Activated CD4-positive, alpha-beta memory T cell treated with anti-CD3 and anti-CD28 coated beads for 36 hours (primary cell): Measurements from ENCODE around the gene CAPN10. TPM values are rescaled to one million over a fixed set of nuclear protein-coding genes. Genes with fewer than 3 reads are reported as not detected.

Experiments used
- CTCF ChIA-PET: fragments of 350-600 bp; sonication (Branson Sonifier 250); formaldehyde crosslinking; loops from one replicate; lab custom pipeline; 2021; ENCODE audit warnings: antibody characterized with exemption, inconsistent platforms; lab: Charles Lee
- POLR2A ChIA-PET: fragments of 350-600 bp; sonication (Branson Sonifier 250); formaldehyde crosslinking; loops from one replicate; lab custom pipeline; 2021; ENCODE audit warnings: antibody characterized with exemption; lab: Charles Lee
- DNase-seq: peaks from one replicate; pipeline ENCODE4 v3.0.0-alpha.2; 2020
- H3K27ac Mint-ChIP-seq: one replicate; pipeline ENCODE4 v1.8.0; 2021; ENCODE audit warnings: mixed read lengths
- H3K27me3 Mint-ChIP-seq: one replicate; pipeline ENCODE4 v1.8.0; 2021; ENCODE audit warnings: mixed read lengths
- H3K36me3 Mint-ChIP-seq: one replicate; pipeline ENCODE4 v1.8.0; 2021; ENCODE audit warnings: mixed read lengths
- H3K4me1 Mint-ChIP-seq: one replicate; pipeline ENCODE4 v1.8.0; 2021; ENCODE audit warnings: low read depth, mixed read lengths
- H3K4me3 Mint-ChIP-seq: one replicate; pipeline ENCODE4 v1.8.0; 2021; ENCODE audit warnings: mild to moderate bottlenecking, mixed read lengths
- H3K9me3 Mint-ChIP-seq: one replicate; pipeline ENCODE4 v1.8.0; 2021; ENCODE audit warnings: mixed read lengths
- intact Hi-C: fragments of 100-400 bp; cut with micrococcal nuclease; formaldehyde crosslinking; loops from one replicate; pipeline ENCODE4 v1.15.1; 2023
- total RNA-seq, 2 experiments: library from RNA; stranded (reverse); gene quantifications; one replicate each; pipeline ENCODE4 v1.2.3, GENCODE V29; 2021

Gene CAPN10
- total RNA-seq, 2 experiments from 2014 or later = 32.6 to 33.9 TPM

GRCh38 chr2:240639566-240639965, 53.0 kb downstream of the CAPN10 start:
- CTCF ChIA-PET = no interaction called here
- H3K4me3 Mint-ChIP-seq = no peak overlapping the region
- peaks cover 3% of the 10 kb centered on the region for H3K9me3 Mint-ChIP-seq
- intact Hi-C loops = no loop called here
- no peaks in the 10 kb centered on the region for H3K4me1 Mint-ChIP-seq
- H3K27ac Mint-ChIP-seq = no peak overlapping the region
- H3K27me3 Mint-ChIP-seq = no peaks in the 10 kb centered on the region
- H3K36me3 Mint-ChIP-seq = no peaks in the 10 kb centered on the region
- no peak for DNase-seq
- POLR2A ChIA-PET = no interaction called here

- Mint-ChIP-seq H3K4me1 (peaks cover under 1% of the 10 kb centered on the region), H3K9me3 (no peaks in the 10 kb centered on the region), H3K36me3 (no peaks in the 10 kb centered on the region), H3K27ac (no peak overlapping the region), H3K27me3 (no peaks in the 10 kb centered on the region), H3K4me3 (no peak overlapping the region)
- DNase-seq = no peak
- ChIA-PET CTCF (no interaction called here), POLR2A (no interaction called here)
- intact Hi-C loops = no loop called here
Measured at GRCh38 chr2:240640939-240641338, 54.4 kb downstream of the CAPN10 start.

- intact Hi-C loops = no loop called here
- Mint-ChIP-seq H3K4me1 (peaks cover 2% of the 10 kb centered on the region), H3K27me3 (no peaks in the 10 kb centered on the region), H3K27ac (no peak overlapping the region), H3K4me3 (no peak overlapping the region), H3K36me3 (no peaks in the 10 kb centered on the region), H3K9me3 (no peaks in the 10 kb centered on the region)
- POLR2A ChIA-PET = no interaction called here
- CTCF ChIA-PET = no interaction called here
- no peak for DNase-seq
Measured at GRCh38 chr2:240642061-240642805, 55.7 kb downstream of the CAPN10 start.

- Mint-ChIP-seq H3K27me3 (peaks cover 4% of the 10 kb centered on the region), H3K27ac (no peak overlapping the region), H3K4me3 (no peak overlapping the region), H3K4me1 (peaks cover 2% of the 10 kb centered on the region), H3K36me3 (no peaks in the 10 kb centered on the region), H3K9me3 (no peaks in the 10 kb centered on the region)
- intact Hi-C loops = no loop called here
- DNase-seq = no peak
- POLR2A ChIA-PET = no interaction called here
- CTCF ChIA-PET = no interaction called here
Measured at GRCh38 chr2:240642806-240643092, 56.2 kb downstream of the CAPN10 start.

GRCh38 chr2:240643093-240643810, 56.7 kb downstream of the CAPN10 start:
- Mint-ChIP-seq H3K27me3 (peaks cover 7% of the 10 kb centered on the region), H3K4me3 (no peak overlapping the region), H3K9me3 (no peaks in the 10 kb centered on the region), H3K4me1 (peaks cover 2% of the 10 kb centered on the region), H3K27ac (no peak overlapping the region), H3K36me3 (no peaks in the 10 kb centered on the region)
- CTCF ChIA-PET = no interaction called here
- POLR2A ChIA-PET = no interaction called here
- DNase-seq = no peak
- intact Hi-C loops = no loop called here

- Mint-ChIP-seq H3K27me3 (peaks cover 12% of the 10 kb centered on the region), H3K4me1 (peaks cover 2% of the 10 kb centered on the region), H3K27ac (no peak overlapping the region), H3K4me3 (no peak overlapping the region), H3K9me3 (no peaks in the 10 kb centered on the region), H3K36me3 (no peaks in the 10 kb centered on the region)
- intact Hi-C loops = no loop called here
- ChIA-PET CTCF (no interaction called here), POLR2A (no interaction called here)
- no peak for DNase-seq
Measured at GRCh38 chr2:240643811-240644150, 57.2 kb downstream of the CAPN10 start.

- Mint-ChIP-seq H3K27ac (no peak overlapping the region), H3K4me1 (peaks cover 2% of the 10 kb centered on the region), H3K9me3 (no peaks in the 10 kb centered on the region), H3K36me3 (no peaks in the 10 kb centered on the region), H3K4me3 (no peak overlapping the region), H3K27me3 (peaks cover 16% of the 10 kb centered on the region)
- intact Hi-C loops = no loop called here
- ChIA-PET CTCF (no interaction called here), POLR2A (no interaction called here)
- DNase-seq = no peak
Measured at GRCh38 chr2:240644171-240644651, 57.7 kb downstream of the CAPN10 start.

GRCh38 chr2:240644859-240645301, 58.3 kb downstream of the CAPN10 start:
- Mint-ChIP-seq H3K4me3 (no peak overlapping the region), H3K36me3 (no peaks in the 10 kb centered on the region), H3K9me3 (no peaks in the 10 kb centered on the region), H3K4me1 (peaks cover 2% of the 10 kb centered on the region), H3K27me3 (peaks cover 20% of the 10 kb centered on the region), H3K27ac (no peak overlapping the region)
- DNase-seq = no peak
- intact Hi-C loops = no loop called here
- POLR2A ChIA-PET = no interaction called here
- CTCF ChIA-PET = no interaction called here

- H3K4me1 Mint-ChIP-seq = peaks cover 2% of the 10 kb centered on the region
- no peak overlapping the region for H3K27ac Mint-ChIP-seq
- H3K27me3 Mint-ChIP-seq = peaks cover 21% of the 10 kb centered on the region
- intact Hi-C loops = no loop called here
- POLR2A ChIA-PET = no interaction called here
- no peaks in the 10 kb centered on the region for H3K36me3 Mint-ChIP-seq
- H3K4me3 Mint-ChIP-seq = no peak overlapping the region
- DNase-seq = no peak
- CTCF ChIA-PET = no interaction called here
- no peaks in the 10 kb centered on the region for H3K9me3 Mint-ChIP-seq
Measured at GRCh38 chr2:240645346-240645745, 58.8 kb downstream of the CAPN10 start.

GRCh38 chr2:240645801-240646175, 59.3 kb downstream of the CAPN10 start:
- intact Hi-C loops = no loop called here
- POLR2A ChIA-PET = no interaction called here

GRCh38 chr2:240646176-240646899, 59.8 kb downstream of the CAPN10 start:
- no peaks in the 10 kb centered on the region for H3K36me3 Mint-ChIP-seq
- intact Hi-C loops = no loop called here
- H3K4me1 Mint-ChIP-seq = peaks cover 2% of the 10 kb centered on the region
- H3K27me3 Mint-ChIP-seq = peaks cover 27% of the 10 kb centered on the region
- no peak overlapping the region for H3K27ac Mint-ChIP-seq
- CTCF ChIA-PET = no interaction called here
- DNase-seq = peak; percentile 28
- POLR2A ChIA-PET = no interaction called here
- H3K4me3 Mint-ChIP-seq = no peak overlapping the region
- no peaks in the 10 kb centered on the region for H3K9me3 Mint-ChIP-seq

More at GRCh38 chr2:240645801-240646175, 59.3 kb downstream of the CAPN10 start:
- no peaks in the 10 kb centered on the region for H3K36me3 Mint-ChIP-seq
- no peaks in the 10 kb centered on the region for H3K9me3 Mint-ChIP-seq
- H3K27me3 Mint-ChIP-seq = peaks cover 23% of the 10 kb centered on the region
- no peak for DNase-seq
- H3K4me3 Mint-ChIP-seq = no peak overlapping the region
- H3K4me1 Mint-ChIP-seq = peaks cover 2% of the 10 kb centered on the region
- no peak overlapping the region for H3K27ac Mint-ChIP-seq
- CTCF ChIA-PET = no interaction called here

GRCh38 chr2:240646900-240647502, 60.5 kb downstream of the CAPN10 start:
- POLR2A ChIA-PET = no interaction called here
- no peak overlapping the region for H3K4me3 Mint-ChIP-seq
- intact Hi-C loops = no loop called here
- H3K9me3 Mint-ChIP-seq = no peaks in the 10 kb centered on the region
- H3K27me3 Mint-ChIP-seq = peaks cover 27% of the 10 kb centered on the region
- H3K27ac Mint-ChIP-seq = no peak overlapping the region
- H3K36me3 Mint-ChIP-seq = no peaks in the 10 kb centered on the region
- peaks cover 2% of the 10 kb centered on the region for H3K4me1 Mint-ChIP-seq
- no peak for DNase-seq
- CTCF ChIA-PET = no interaction called here
